ENCODE measurements around the gene DNAH8. TPM values are rescaled to one million over a fixed set of nuclear protein-coding genes. Genes with fewer than 3 reads are reported as not detected.
A peak's percentile ranks its signal among the peaks of the same experiment; 100 is the strongest.

Gene DNAH8
- total and polyA plus RNA-seq, 8 donors = under 0.01 to 0.18 TPM; not detected in 6

DNA sequence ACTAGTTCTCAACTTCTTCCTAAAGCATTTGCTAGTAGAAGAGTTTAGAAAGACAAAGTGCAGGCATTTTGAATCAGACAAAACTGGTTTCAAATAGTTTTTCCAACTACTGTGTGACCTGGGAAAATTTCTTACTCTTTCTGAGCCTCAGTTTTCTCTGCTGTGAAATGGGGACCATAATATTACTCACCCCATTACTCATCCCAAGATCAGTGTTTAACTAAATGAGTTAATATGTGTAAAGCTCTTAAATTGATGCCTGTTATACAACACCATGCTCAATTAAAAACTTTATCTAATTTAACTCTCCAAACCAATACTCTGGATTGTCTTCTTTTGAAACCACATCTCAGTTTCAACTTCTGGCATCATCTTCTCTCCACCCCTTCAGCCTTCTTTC lies 87.4 kb downstream of the DNAH8 start:
- no peaks in the 10 kb centered on the region for H3K9me3 ChIP-seq
- TF ChIP-seq, protein P1, sequence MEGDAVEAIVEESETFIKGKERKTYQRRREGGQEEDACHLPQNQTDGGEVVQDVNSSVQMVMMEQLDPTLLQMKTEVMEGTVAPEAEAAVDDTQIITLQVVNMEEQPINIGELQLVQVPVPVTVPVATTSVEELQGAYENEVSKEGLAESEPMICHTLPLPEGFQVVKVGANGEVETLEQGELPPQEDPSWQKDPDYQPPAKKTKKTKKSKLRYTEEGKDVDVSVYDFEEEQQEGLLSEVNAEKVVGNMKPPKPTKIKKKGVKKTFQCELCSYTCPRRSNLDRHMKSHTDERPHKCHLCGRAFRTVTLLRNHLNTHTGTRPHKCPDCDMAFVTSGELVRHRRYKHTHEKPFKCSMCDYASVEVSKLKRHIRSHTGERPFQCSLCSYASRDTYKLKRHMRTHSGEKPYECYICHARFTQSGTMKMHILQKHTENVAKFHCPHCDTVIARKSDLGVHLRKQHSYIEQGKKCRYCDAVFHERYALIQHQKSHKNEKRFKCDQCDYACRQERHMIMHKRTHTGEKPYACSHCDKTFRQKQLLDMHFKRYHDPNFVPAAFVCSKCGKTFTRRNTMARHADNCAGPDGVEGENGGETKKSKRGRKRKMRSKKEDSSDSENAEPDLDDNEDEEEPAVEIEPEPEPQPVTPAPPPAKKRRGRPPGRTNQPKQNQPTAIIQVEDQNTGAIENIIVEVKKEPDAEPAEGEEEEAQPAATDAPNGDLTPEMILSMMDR (IDR thresholded peaks at IDR 0.05) = no peak
- no peak for TF ChIP-seq POLR2A (IDR thresholded peaks at IDR 0.05)
- no peak for TF ChIP-seq EP300 (IDR thresholded peaks at IDR 0.05)
- no peak for TF ChIP-seq POLR2AphosphoS5 (IDR thresholded peaks at IDR 0.05)
- no peaks in the 10 kb centered on the region for H3K36me3 ChIP-seq
- peaks cover 0 to 30% (median 0%) of the 10 kb centered on the region in 3 donors for H3K27me3 ChIP-seq
- no peak overlapping the region for H3K27ac ChIP-seq
- DNase-seq = no peak
- H3K4me1 ChIP-seq = no peaks in the 10 kb centered on the region
- intact Hi-C loops (cut with DNase I; ENCODE audit: low total_unique reads) = no loop called here
- H3K4me3 ChIP-seq = no peak overlapping the region

DNA sequence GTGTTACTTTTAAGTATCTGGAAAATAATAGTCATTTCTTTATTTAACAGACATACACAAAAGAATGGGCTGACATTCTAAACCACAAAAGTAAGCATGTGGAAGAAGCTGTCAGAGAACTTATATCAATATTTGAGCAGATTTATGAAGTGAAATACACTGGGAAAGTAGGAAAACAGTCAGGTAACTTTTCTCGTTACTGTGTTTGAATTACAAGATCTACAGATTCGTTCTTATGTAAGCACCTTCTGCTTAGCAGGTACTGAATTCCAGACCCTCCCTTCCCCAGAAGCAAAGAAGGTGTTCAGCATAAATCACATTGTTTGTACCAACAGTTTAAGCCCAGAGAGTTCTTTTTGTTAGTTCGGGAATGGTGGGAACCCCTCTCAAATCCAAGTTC lies 88.0 kb downstream of the DNAH8 start:
- no peaks in the 10 kb centered on the region for H3K36me3 ChIP-seq
- 21 to 56% (median 40%) methylated on average over 3 of the region's 3 CpGs for WGBS, 5 donors

DNA sequence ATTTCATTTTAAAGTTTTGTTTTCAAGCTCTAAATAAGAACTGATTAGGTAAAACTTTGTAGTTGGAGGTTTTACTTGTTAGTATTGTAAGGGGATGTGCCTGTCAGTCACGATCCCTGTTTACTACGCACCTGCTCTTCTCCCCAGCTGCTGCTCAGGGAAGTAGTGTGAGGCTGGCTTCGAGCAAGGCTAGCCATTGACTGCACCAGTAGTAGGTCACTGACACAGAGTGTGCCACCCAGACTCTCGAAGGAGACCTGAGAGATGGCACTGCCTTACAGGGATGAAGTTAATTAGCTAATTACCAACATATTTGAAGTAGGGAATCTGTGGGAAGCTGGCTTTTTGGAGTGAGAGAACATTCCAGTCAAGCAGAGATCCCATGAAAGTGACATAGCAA lies 89.2 kb downstream of the DNAH8 start:
- Histone ChIP-seq H3K27ac (no peak overlapping the region), H3K9me3 (no peaks in the 10 kb centered on the region), H3K4me1 (no peaks in the 10 kb centered on the region), H3K27me3 (peaks cover 0 to 17% (median 0%) of the 10 kb centered on the region in 3 donors), H3K36me3 (no peaks in the 10 kb centered on the region), H3K4me3 (no peak overlapping the region)
- no peak for DNase-seq
- WGBS, 5 donors = 58 to 78% (median 76%) methylated on average over 4 of the region's 4 CpGs
- TF ChIP-seq, protein P1 (IDR thresholded peaks at IDR 0.05) = no peak
- TF ChIP-seq POLR2A (IDR thresholded peaks at IDR 0.05) = no peak
- TF ChIP-seq EP300 (IDR thresholded peaks at IDR 0.05) = no peak
- TF ChIP-seq POLR2AphosphoS5 (IDR thresholded peaks at IDR 0.05) = no peak
- intact Hi-C loops (cut with DNase I; ENCODE audit: low total_unique reads) = no loop called here

More for the DNA sequence above, 88.0 kb downstream of the DNAH8 start:
- H3K4me3 ChIP-seq = no peak overlapping the region
- TF ChIP-seq POLR2AphosphoS5 (IDR thresholded peaks at IDR 0.05) (no peak), EP300 (IDR thresholded peaks at IDR 0.05) (no peak), POLR2A (IDR thresholded peaks at IDR 0.05) (no peak)
- TF ChIP-seq, protein P1 (IDR thresholded peaks at IDR 0.05) = no peak
- intact Hi-C loops (cut with DNase I; ENCODE audit: low total_unique reads) = no loop called here
- no peak overlapping the region for H3K27ac ChIP-seq
- no peaks in the 10 kb centered on the region for H3K9me3 ChIP-seq
- H3K4me1 ChIP-seq = no peaks in the 10 kb centered on the region
- H3K27me3 ChIP-seq = peaks cover 0 to 26% (median 0%) of the 10 kb centered on the region in 3 donors
- DNase-seq = peak in 1 of 2 donors; percentile 17

DNA sequence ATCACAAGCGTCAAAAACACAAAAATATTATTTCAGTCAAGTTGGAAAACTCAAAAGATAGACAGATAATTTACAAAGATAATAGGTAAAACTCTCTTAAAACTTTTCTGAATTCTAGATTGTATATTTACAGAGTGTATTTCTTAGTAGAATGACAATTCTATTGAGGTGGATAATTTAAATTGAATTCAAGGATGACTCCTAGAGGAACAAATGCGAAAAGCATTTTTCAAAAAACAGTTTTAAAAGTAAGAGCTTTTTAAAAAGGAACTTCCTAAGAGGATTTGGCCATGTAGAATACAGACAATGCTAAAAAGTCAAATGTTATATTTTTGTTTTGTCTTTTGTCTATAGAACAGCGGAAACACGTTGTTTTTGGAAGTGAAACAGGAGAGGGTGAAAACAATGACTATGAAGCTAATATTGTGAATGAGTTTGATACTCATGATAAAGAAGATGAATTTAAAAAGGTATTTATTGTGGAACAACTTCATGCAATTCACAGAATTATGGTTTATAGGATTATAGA lies 90.1 kb downstream of the DNAH8 start:
- DNase-seq = no peak
- Histone ChIP-seq H3K9me3 (no peaks in the 10 kb centered on the region), H3K4me1 (no peaks in the 10 kb centered on the region), H3K27ac (no peak overlapping the region), H3K4me3 (no peak overlapping the region), H3K27me3 (peaks cover 0 to 12% (median 0%) of the 10 kb centered on the region in 3 donors), H3K36me3 (no peaks in the 10 kb centered on the region)
- TF ChIP-seq POLR2A (IDR thresholded peaks at IDR 0.05) (no peak), EP300 (IDR thresholded peaks at IDR 0.05) (no peak), POLR2AphosphoS5 (IDR thresholded peaks at IDR 0.05) (no peak)
- TF ChIP-seq, protein P1 (IDR thresholded peaks at IDR 0.05) = no peak
- intact Hi-C loops (cut with DNase I; ENCODE audit: low total_unique reads) = no loop called here
- 86 to 94% (median 91%) methylated on average over 4 of the region's 4 CpGs for WGBS, 5 donors
